IMR-90 (cell line): ENCODE results near the gene RAB9B. TPM values are rescaled to one million over a fixed set of nuclear protein-coding genes. Genes with fewer than 3 reads are reported as not detected.

Experiments used
- ATAC-seq: fragments of 200-7000 bp; cut with Tn5 transposase; 2 replicates; pipeline ENCODE4 v1.9.1; 2020; ENCODE audit warnings: low read depth, mild to moderate bottlenecking, moderate library complexity
- BruUV-seq: library from RNA; stranded (reverse); fragments of 400-500 nt; replicated peaks from 2 replicates; lab custom pipeline; 2021; lab: Mats Ljungman, UMichigan
- CTCF ChIA-PET: fragments of 300-600 bp; formaldehyde crosslinking; extraction: SDS; loops from one replicate; lab custom pipeline; 2021; ENCODE audit warnings: antibody characterized with exemption; lab: Yijun Ruan, JAX
- POLR2A ChIA-PET: fragments of 300-600 bp; sonication (Branson Sonifier 250); formaldehyde crosslinking; loops from one replicate; lab custom pipeline; 2022; ENCODE audit warnings: antibody characterized with exemption; ENCODE audit not compliant: unreplicated experiment; lab: Charles Lee
- DNase-seq: peaks from one replicate; pipeline ENCODE4 v3.0.0; 2013
- H2AFZ ChIP-seq: replicated peaks from 2 replicates; pipeline ENCODE3; 2013; ENCODE audit warnings: low read length, mild to moderate bottlenecking; ENCODE audit not compliant: poor library complexity
- H2AK5ac ChIP-seq: 2 replicates; pipeline ENCODE4 v1.6.1; 2013; ENCODE audit warnings: low read depth, low read length, inconsistent platforms
- H2AK9ac ChIP-seq: replicated peaks from 2 replicates; pipeline ENCODE3; 2013; ENCODE audit warnings: mild to moderate bottlenecking, low read depth, low read length, moderate library complexity; ENCODE audit not compliant: poor library complexity
- H2BK120ac ChIP-seq: 2 replicates; pipeline ENCODE4 v1.6.1; 2013; ENCODE audit warnings: low read depth, low read length, inconsistent platforms
- H2BK15ac ChIP-seq: 3 replicates; pipeline ENCODE4 v1.6.1; 2013; ENCODE audit warnings: low read depth, low read length, inconsistent platforms
- H2BK20ac ChIP-seq: 2 replicates; pipeline ENCODE4 v1.6.1; 2013; ENCODE audit warnings: low read depth, mild to moderate bottlenecking, inconsistent platforms, low read length, moderate library complexity
- H2BK5ac ChIP-seq: 2 replicates; pipeline ENCODE4 v1.6.1; 2013; ENCODE audit warnings: mild to moderate bottlenecking, low read depth, low read length, inconsistent platforms; ENCODE audit not compliant: poor library complexity, severe bottlenecking
- H3K14ac ChIP-seq: replicated peaks from 2 replicates; pipeline ENCODE4 v1.6.1; 2013; ENCODE audit warnings: low read depth, low read length, inconsistent platforms
- H3K18ac ChIP-seq: 2 replicates; pipeline ENCODE4 v1.6.1; 2013; ENCODE audit warnings: low read depth, low read length, control low read depth
- H3K23ac ChIP-seq: 2 replicates; pipeline ENCODE4 v1.6.1; 2013; ENCODE audit warnings: low read depth, low read length, inconsistent platforms
- H3K27ac ChIP-seq: 2 replicates; pipeline ENCODE4 v1.5.1; 2013; ENCODE audit warnings: mild to moderate bottlenecking, control low read depth, low read length; ENCODE audit not compliant: insufficient read depth
- H3K27me3 ChIP-seq: 2 replicates; pipeline ENCODE4 v1.6.1; 2013; ENCODE audit warnings: low read length; ENCODE audit not compliant: control insufficient read depth, insufficient read depth
- H3K36me3 ChIP-seq: 2 replicates; pipeline ENCODE4 v1.6.1; 2013; ENCODE audit warnings: low read length, mixed read lengths; ENCODE audit not compliant: control insufficient read depth, insufficient read depth
- H3K4ac ChIP-seq: 2 replicates; pipeline ENCODE4 v1.6.1; 2013; ENCODE audit warnings: low read depth, low read length, inconsistent platforms
- H3K4me1 ChIP-seq: 2 replicates; pipeline ENCODE4 v1.6.1; 2013; ENCODE audit warnings: low read length, mixed read lengths; ENCODE audit not compliant: control insufficient read depth, insufficient read depth
- H3K4me2 ChIP-seq: 2 replicates; pipeline ENCODE4 v1.6.1; 2013; ENCODE audit warnings: low read depth, mild to moderate bottlenecking, control low read depth, low read length, moderate library complexity
- H3K4me3 ChIP-seq: 2 replicates; pipeline ENCODE4 v1.5.1; 2013; ENCODE audit warnings: low read depth, mild to moderate bottlenecking, control low read depth, low read length, moderate library complexity; ENCODE audit not compliant: insufficient read depth
- H3K56ac ChIP-seq: 2 replicates; pipeline ENCODE4 v1.6.1; 2013; ENCODE audit warnings: low read length, inconsistent platforms; ENCODE audit not compliant: insufficient read depth; ENCODE audit errors: extremely low read depth
- H3K79me1 ChIP-seq, 2 experiments: 2 replicates each; pipeline ENCODE4 v1.6.1; 2013; ENCODE audit warnings: low read length in 2 of 2, inconsistent platforms in 1 of 2, low read depth in 1 of 2
- H3K9ac ChIP-seq: 2 replicates; pipeline ENCODE4 v1.6.1; 2013; ENCODE audit warnings: low read depth, low read length, control low read depth
- H3K9me1 ChIP-seq: 2 replicates; pipeline ENCODE4 v1.6.1; 2013; ENCODE audit warnings: low read length, inconsistent platforms; ENCODE audit not compliant: insufficient read depth
- H3K9me3 ChIP-seq: 2 replicates; pipeline ENCODE4 v1.6.1; 2013; ENCODE audit warnings: low read length; ENCODE audit not compliant: control insufficient read depth, insufficient read depth
- H4K20me1 ChIP-seq: 2 replicates; pipeline ENCODE4 v1.6.1; 2013; ENCODE audit warnings: low read length, inconsistent platforms; ENCODE audit not compliant: insufficient read depth
- H4K5ac ChIP-seq: 2 replicates; pipeline ENCODE4 v1.6.1; 2013; ENCODE audit warnings: mild to moderate bottlenecking, low read depth, low read length, control low read depth
- H4K8ac ChIP-seq, 2 experiments: 2 replicates each; pipeline ENCODE4 v1.6.1; 2013; ENCODE audit warnings: low read depth in 2 of 2, low read length in 2 of 2, control low read depth in 1 of 2, inconsistent platforms in 1 of 2
- H4K91ac ChIP-seq: 2 replicates; pipeline ENCODE4 v1.6.1; 2013; ENCODE audit warnings: low read depth, low read length, inconsistent platforms; ENCODE audit not compliant: insufficient read depth
- FOS ChIP-seq: fragments of 150-350 bp; IDR thresholded peaks from 2 replicates; pipeline ENCODE4 v1.6.1; 2016; ENCODE audit warnings: low read depth, low read length
- RAD21 ChIP-seq: IDR thresholded peaks from 2 replicates; pipeline ENCODE4 v1.6.1; 2012; ENCODE audit warnings: low read length, improper control_type of control experiment
- WGBS, 2 experiments: methylation state at CpG; one replicate each; pipeline versions ENCODE4 v1.1.5 to v1.1.7; 2013; ENCODE audit warnings: missing lambda C conversion rate in 2 of 2; ENCODE audit not compliant: insufficient read length in 1 of 2; ENCODE audit errors: extremely low coverage in 2 of 2; 5-methylcytosine and 5-hydroxymethylcytosine counted together
- dilution Hi-C: fragments of 300-500 bp; cut with HindIII; formaldehyde crosslinking; loops from one replicate; pipeline ENCODE4 v1.14.3; 2018; ENCODE audit warnings: low sequenced_read_pairs; ENCODE audit not compliant: unreplicated experiment
- in situ Hi-C: fragments of 300-500 bp; cut with MboI; formaldehyde crosslinking; loops from 3 replicates; pipeline ENCODE4 v1.14.3; 2019; ENCODE audit warnings: low sequenced_read_pairs, inconsistent platforms, mixed read lengths
- intact Hi-C: fragments of 100-400 bp; cut with micrococcal nuclease; formaldehyde crosslinking; loops from 2 replicates; pipeline ENCODE4 v1.10.0; 2022
- polyA plus RNA-seq, 3 experiments: library from polyadenylated mRNA; depleted of rRNA; stranded (reverse); fragments of >200 nt; gene quantifications; 2 replicates each; pipeline ENCODE4 v1.2.3, GENCODE V29; 2012; ENCODE audit warnings: low replicate concordance in 1 of 3
- total RNA-seq: library from RNA; depleted of rRNA; stranded (reverse); fragments of >200 nt; gene quantifications from 2 replicates; pipeline ENCODE4 v1.2.3, GENCODE V29; 2012

RAB9B gene
- total and polyA plus RNA-seq, 2 of the 4 experiments (the other 2 are of a cell fraction) = 0.58 to 0.90 TPM

DNA sequence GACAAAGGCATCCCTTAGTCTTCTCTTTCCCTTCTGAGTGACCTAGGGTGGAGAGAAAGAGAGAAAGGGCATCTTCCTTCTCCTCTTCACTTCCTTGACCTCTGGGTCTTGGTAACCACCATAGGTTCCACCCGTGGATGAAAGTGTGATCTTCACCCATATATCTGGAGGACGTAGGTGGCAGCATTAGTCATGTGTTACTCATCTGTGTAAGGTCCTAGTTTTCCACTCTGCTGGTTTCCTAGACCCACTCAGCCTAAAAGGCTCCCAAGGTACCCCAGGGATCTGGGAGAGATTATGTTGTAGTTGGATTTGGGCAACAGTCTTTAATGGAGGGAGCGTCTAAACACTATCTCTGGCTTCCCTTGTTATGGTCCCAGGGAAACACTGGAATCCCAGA, 45.5 kb upstream of the RAB9B start:
- H2BK120ac ChIP-seq = no peak overlapping the region
- H3K4ac ChIP-seq = no peak overlapping the region
- dilution Hi-C loops = no loop called here
- no peak overlapping the region for H2AK5ac ChIP-seq
- no peaks in the 10 kb centered on the region for H3K9me1 ChIP-seq
- no peak overlapping the region for H2BK20ac ChIP-seq
- no peak overlapping the region for H3K9ac ChIP-seq
- peaks cover 2% of the 10 kb centered on the region for H3K27me3 ChIP-seq
- no peak overlapping the region for H2AK9ac ChIP-seq
- H3K4me3 ChIP-seq = no peak overlapping the region
- no peak overlapping the region for H2AFZ ChIP-seq
- H2BK5ac ChIP-seq = no peak overlapping the region
- H3K27ac ChIP-seq = no peak overlapping the region
- ChIA-PET CTCF (no interaction called here), POLR2A (no interaction called here)
- H3K79me1 ChIP-seq = no peaks in the 10 kb centered on the region
- BruUV-seq = no TSS peak
- TF ChIP-seq FOS (no peak), RAD21 (no peak)
- H2BK15ac ChIP-seq = no peak overlapping the region
- no peaks in the 10 kb centered on the region for H3K36me3 ChIP-seq
- ATAC-seq (no peak), DNase-seq (no peak)
- H4K20me1 ChIP-seq = no peaks in the 10 kb centered on the region
- peaks cover 2% of the 10 kb centered on the region; the same call in 1 of the 2 replicates for H3K4me1 ChIP-seq
- H4K5ac ChIP-seq = no peak overlapping the region
- H3K14ac ChIP-seq = no peak overlapping the region
- in situ Hi-C loops = no loop called here
- intact Hi-C loops = no loop called here
- no peak overlapping the region for H3K4me2 ChIP-seq
- H3K23ac ChIP-seq = no peak overlapping the region
- no peak overlapping the region for H4K91ac ChIP-seq
- no peaks in the 10 kb centered on the region for H3K9me3 ChIP-seq
- no peak overlapping the region for H3K56ac ChIP-seq
- WGBS, 2 experiments = no CpG with 5 or more reads among the region's 3 CpGs
- H4K8ac ChIP-seq = no peak overlapping the region
- no peak overlapping the region for H3K18ac ChIP-seq
